HepG2 (cell line): ENCODE data around the gene M1AP. TPM values are rescaled to one million over a fixed set of nuclear protein-coding genes. Genes with fewer than 3 reads are reported as not detected.

Experiments used
- ATAC-seq: fragments of 200-7000 bp; cut with Tn5 transposase; 3 replicates; pipeline ENCODE4 v1.9.1; 2020; ENCODE audit warnings: mild to moderate bottlenecking, moderate library complexity
- BruUV-seq: library from RNA; stranded (reverse); fragments of 400-500 nt; replicated peaks from 2 replicates; lab custom pipeline; 2021; lab: Mats Ljungman, UMichigan
- CTCF ChIA-PET: fragments of 300-600 bp; formaldehyde crosslinking; extraction: SDS; loops from one replicate; lab custom pipeline; 2021; ENCODE audit warnings: low total read pairs, inconsistent platforms, low intra/inter-chr PET ratio; lab: Yijun Ruan, JAX
- POLR2A ChIA-PET: fragments of 350-600 bp; sonication (Branson Sonifier 250); formaldehyde crosslinking; loops from one replicate; lab custom pipeline; 2020; ENCODE audit warnings: antibody characterized with exemption, inconsistent platforms; lab: Yijun Ruan, JAX
- DNase-seq: peaks from one replicate; pipeline ENCODE4 v3.0.0-alpha.2; 2015; ENCODE audit warnings: low spot score
- FAIRE-seq: peaks from 3 replicates; lab custom pipeline; 2011; peaks lifted over from hg19 to GRCh38; lab: Jason Lieb, UNC
- H2AFZ ChIP-seq: one replicate; pipeline ENCODE4 v1.6.1; 2011; ENCODE audit warnings: low read length, inconsistent platforms
- H3K27ac ChIP-seq: fragments of 300-600 bp; 3 replicates; pipeline ENCODE4 v1.8.0; 2011; ENCODE audit warnings: mixed run types, mild to moderate bottlenecking, mixed read lengths, low read length, inconsistent platforms; ENCODE audit not compliant: insufficient read depth; ENCODE audit errors: extremely low read length
- H3K27me3 ChIP-seq, 2 experiments: fragments of 200-600 bp in 1 of 2; 2 replicates in 1 of 2; 3 replicates in 1 of 2; pipeline versions ENCODE4 v1.6.0 to v1.8.0; 2011; ENCODE audit warnings: low read length in 2 of 2, mild to moderate bottlenecking in 2 of 2, moderate library complexity in 2 of 2, inconsistent platforms in 1 of 2; ENCODE audit not compliant: insufficient read depth in 2 of 2, control insufficient read depth in 1 of 2
- H3K36me3 ChIP-seq, 2 experiments: fragments of 200-600 bp in 1 of 2; replicated peaks in 1 of 2; 2 replicates in 1 of 2; 3 replicates in 1 of 2; pipeline versions ENCODE4 v1.5.1 to v1.8.0; 2011; ENCODE audit warnings: low read length in 2 of 2, inconsistent platforms in 1 of 2; ENCODE audit not compliant: insufficient read depth in 2 of 2, control insufficient read depth in 1 of 2
- H3K4me1 ChIP-seq: 2 replicates; pipeline ENCODE4 v1.5.1; 2012; ENCODE audit warnings: low read length, inconsistent platforms; ENCODE audit not compliant: insufficient read depth
- H3K4me2 ChIP-seq: 2 replicates; pipeline ENCODE4 v1.6.0; 2011; ENCODE audit warnings: low read depth, low read length, inconsistent platforms
- H3K4me3 ChIP-seq, 3 experiments: fragments of 200-600 bp in 1 of 3; sonication (generic), shearing (Covaris generic) in 1 of 3; replicated peaks in 1 of 3; 2 replicates each; pipeline ENCODE4 v1.5.1; 2011 to 2016; ENCODE audit warnings: low read length in 3 of 3, inconsistent platforms in 2 of 3, low read depth in 2 of 3, mild to moderate bottlenecking in 2 of 3, control low read depth in 1 of 3, mixed read lengths in 1 of 3; ENCODE audit not compliant: insufficient read depth in 1 of 3
- H3K79me2 ChIP-seq: one replicate; pipeline ENCODE4 v1.6.1; 2011; ENCODE audit warnings: low read length, inconsistent platforms; ENCODE audit not compliant: insufficient read depth
- H3K9ac ChIP-seq: 2 replicates; pipeline ENCODE4 v1.6.0; 2011; ENCODE audit warnings: mild to moderate bottlenecking, low read depth, low read length, inconsistent platforms; ENCODE audit not compliant: insufficient read depth
- H3K9me3 ChIP-seq: 2 replicates; pipeline ENCODE4 v1.5.1; 2012; ENCODE audit warnings: mild to moderate bottlenecking, low read length
- H4K20me1 ChIP-seq: 2 replicates; pipeline ENCODE4 v1.6.0; 2011; ENCODE audit warnings: inconsistent platforms, mild to moderate bottlenecking, low read length, moderate library complexity; ENCODE audit not compliant: insufficient read depth
- CCDC6 ChIP-seq: sonication (generic); formaldehyde crosslinking; IDR thresholded peaks from 2 replicates; pipeline ENCODE4 v1.8.1; 2022; ENCODE audit warnings: mild to moderate bottlenecking, missing genetic modification reagents, moderate library complexity
- CEBPB ChIP-seq: IDR thresholded peaks from 2 replicates; pipeline ENCODE4 v1.6.1; 2011; ENCODE audit warnings: low read depth, low read length, improper control_type of control experiment, borderline replicate concordance
- DNMT3B ChIP-seq: conservative IDR thresholded peaks from 2 replicates; pipeline ENCODE4 v1.6.1; 2016; ENCODE audit warnings: missing biosample characterization, control low read depth
- HIVEP1 ChIP-seq: sonication (generic); formaldehyde crosslinking; IDR thresholded peaks from 2 replicates; pipeline ENCODE4 v1.4.0; 2020; ENCODE audit warnings: mild to moderate bottlenecking, missing genetic modification reagents
- HNRNPK ChIP-seq: fragments of 200-400 bp; formaldehyde crosslinking; IDR thresholded peaks from 2 replicates; pipeline ENCODE4 v1.6.1; 2018; ENCODE audit warnings: low read length, low read depth, moderate library complexity, mild to moderate bottlenecking; ENCODE audit not compliant: poor library complexity, severe bottlenecking
- KDM3A ChIP-seq: IDR thresholded peaks from 2 replicates; pipeline ENCODE4 v1.6.1; 2018; ENCODE audit warnings: low read depth, missing compliant biosample characterization
- MBNL3 ChIP-seq: fragments of 250-450 bp; sonication (Bioruptor Pico); conservative IDR thresholded peaks from 2 replicates; pipeline ENCODE4 v1.8.0; 2022; ENCODE audit warnings: mild to moderate bottlenecking, inconsistent platforms
- MEIS2 ChIP-seq: sonication (generic); formaldehyde crosslinking; IDR thresholded peaks from 2 replicates; pipeline ENCODE4 v1.9.0; 2021; ENCODE audit warnings: mild to moderate bottlenecking, missing genetic modification reagents
- WGBS: methylation state at CpG from one replicate; pipeline ENCODE4 v1.1.6; 2017; ENCODE audit warnings: low lambda C conversion rate; 5-methylcytosine and 5-hydroxymethylcytosine counted together
- in situ Hi-C: cut with HindIII; loops from 2 replicates; pipeline ENCODE4 v1.10.0; 2017; ENCODE audit warnings: low pct_unique_long_range_greater_than_20kb; ENCODE audit not compliant: extremely low pct_ligation_motif_present
- intact Hi-C: fragments of 100-400 bp; cut with micrococcal nuclease; formaldehyde crosslinking; loops from one replicate; pipeline ENCODE4 v1.10.0; 2022; ENCODE audit not compliant: unreplicated experiment
- polyA plus RNA-seq, 8 experiments: library from polyadenylated mRNA; depleted of rRNA in 3 of 8; stranded (reverse) in 7 of 8; unstranded in 1 of 8; fragments of >200 nt; fragmentation: Illumina TruSeq in 4 of 8; extraction: Trizol in 4 of 8; gene quantifications; 2 replicates each; pipeline versions ENCODE4 v1.2.1 to v1.2.3, GENCODE V29; 2011 to 2016; ENCODE audit warnings: low read depth in 4 of 8, missing spikeins in 1 of 8, mixed read lengths in 1 of 8; ENCODE audit not compliant: insufficient read depth in 1 of 8
- total RNA-seq, 5 experiments: library from RNA; depleted of rRNA; stranded (reverse); fragments of >200 nt; fragmentation: Illumina TruSeq; extraction: Trizol; gene quantifications; 2 replicates each; pipeline ENCODE4 v1.2.3, GENCODE V29; 2016; ENCODE audit warnings: low read depth in 1 of 5

M1AP gene
- total and polyA plus RNA-seq, 2 of the 13 experiments (the other 11 are each of a cell fraction or from before 2014, with no cell fraction given), result not detected

- WGBS, result 15% methylated on average over 5 of the region's 5 CpGs
- Histone ChIP-seq H2AFZ (no peak overlapping the region), H3K4me3 (no peak overlapping the region), H3K4me1 (peaks cover 12% of the 10 kb centered on the region), H3K27me3 (peaks cover 0 to 38% of the 10 kb centered on the region in 2 experiments; a peak in 3 of 5 replicates), H3K9ac (no peak overlapping the region), H3K9me3 (no peaks in the 10 kb centered on the region), H3K27ac (no peak overlapping the region), H3K36me3 (no peaks in the 10 kb centered on the region), H3K79me2 (no peaks in the 10 kb centered on the region), H3K4me2 (no peak overlapping the region), H4K20me1 (no peaks in the 10 kb centered on the region)
- ChIA-PET CTCF (no interaction called here), POLR2A (no interaction called here)
- BruUV-seq, result no TSS peak
- ATAC-seq, result no peak
- intact Hi-C loops, result no loop called here
- no peak for DNase-seq
- no peak for TF ChIP-seq HIVEP1
- peak; percentile 1; the same call in 1 of the 2 replicates for TF ChIP-seq CEBPB
- in situ Hi-C loops, result no loop called here
- FAIRE-seq, result no peak
Measured at GRCh38 chr2:74567881-74568280, 80.2 kb downstream of the M1AP start.

- Histone ChIP-seq H3K4me3 (no peak overlapping the region), H3K9ac (no peak overlapping the region), H3K27me3 (peaks cover 0 to 50% of the 10 kb centered on the region in 2 experiments; a peak in 3 of 5 replicates), H3K4me1 (no peaks in the 10 kb centered on the region), H3K9me3 (no peaks in the 10 kb centered on the region), H2AFZ (no peak overlapping the region), H3K4me2 (no peak overlapping the region), H3K36me3 (no peaks in the 10 kb centered on the region), H3K27ac (no peak overlapping the region), H3K79me2 (no peaks in the 10 kb centered on the region), H4K20me1 (no peaks in the 10 kb centered on the region)
- intact Hi-C loops, result no loop called here
- ATAC-seq (no peak), DNase-seq (no peak), FAIRE-seq (no peak)
- ChIA-PET POLR2A (no interaction called here), CTCF (no interaction called here)
- BruUV-seq, result no TSS peak
- no peak for TF ChIP-seq KDM3A (CRISPR knock-in tag)
- TF ChIP-seq CCDC6, result no peak
- no peak for TF ChIP-seq MEIS2 (CRISPR knock-in tag)
- no peak for TF ChIP-seq HNRNPK
- TF ChIP-seq MBNL3 (CRISPR knock-in tag), result no peak
- no peak for TF ChIP-seq DNMT3B (CRISPR knock-in tag)
- in situ Hi-C loops, result no loop called here
Measured at GRCh38 chr2:74566754-74567085, 81.4 kb downstream of the M1AP start.
